ENCODE measurements around the gene SELENOP. TPM values are rescaled to one million over a fixed set of nuclear protein-coding genes. Genes with fewer than 3 reads are reported as not detected.

The SELENOP gene
- total RNA-seq, 1 experiment from 2014 or later, result 8.5 TPM

GRCh38 chr5:42784132-42784531, 27.6 kb downstream of the SELENOP start:
- H3K9me3 Mint-ChIP-seq, result peaks cover 25 to 26% of the 10 kb centered on the region in 2 experiments
- no peak overlapping the region for H3K56ac ChIP-seq (ENCODE audit: insufficient read length, low read depth, low read length)
- H3T11ph ChIP-seq (ENCODE audit: low read length), result no peak overlapping the region
- no peak overlapping the region for H3K18ac ChIP-seq (ENCODE audit: insufficient read length, low read depth, low read length)
- no peak overlapping the region for H3K14ac ChIP-seq (ENCODE audit: insufficient read depth, low read length)
- no peak overlapping the region for H4K91ac ChIP-seq (ENCODE audit: insufficient read length, low read depth, low read length)
- no peak overlapping the region for H2BK12ac ChIP-seq (ENCODE audit: insufficient read length, low read depth, low read length)
- H3K27me3 ChIP-seq (ENCODE audit: insufficient read depth, low read length), result no peaks in the 10 kb centered on the region
- H3K4me2 ChIP-seq (ENCODE audit: insufficient read depth, insufficient read length, low read length), result no peak overlapping the region
- no peak overlapping the region for H3K9ac ChIP-seq (ENCODE audit: extremely low read depth, insufficient read length, low read length)
- no peak overlapping the region for H2BK15ac ChIP-seq (ENCODE audit: low read depth, low read length)
- no peaks in the 10 kb centered on the region for H3K79me1 ChIP-seq (ENCODE audit: insufficient read depth, low read depth, low read length, poor library complexity, severe bottlenecking)
- H2AFZ ChIP-seq (ENCODE audit: low read length), result no peak overlapping the region
- no peaks in the 10 kb centered on the region for H3K79me2 ChIP-seq (ENCODE audit: insufficient read depth, low read length)
- no peak overlapping the region for H2BK5ac ChIP-seq (ENCODE audit: insufficient read length, low read length)
- H4K20me1 ChIP-seq (ENCODE audit: control insufficient read depth, insufficient read depth, insufficient read length), result no peaks in the 10 kb centered on the region
- H3K23ac ChIP-seq (ENCODE audit: insufficient read length, low read depth, low read length), result no peak overlapping the region
- no peak for TF ChIP-seq CTCF (conservative IDR thresholded peaks at IDR 0.05)
- no peak overlapping the region for H3K27ac ChIP-seq (ENCODE audit: insufficient read length, low read depth, low read length)
- H3K36me3 Mint-ChIP-seq (ENCODE audit: insufficient read depth in 1 of 3, low read depth in 3 of 3), result peaks cover 0 to 26% (median 1%) of the 10 kb centered on the region in 3 experiments; a peak in 6 of 7 replicates
- no peak overlapping the region for H2BK20ac ChIP-seq (ENCODE audit: low read depth, low read length, poor library complexity, severe bottlenecking)
- no peak overlapping the region for H2BK120ac ChIP-seq (ENCODE audit: low read depth, low read length, poor library complexity, severe bottlenecking)
- H3K9me3 ChIP-seq (ENCODE audit: control insufficient read depth, low read depth, low read length), result no peaks in the 10 kb centered on the region
- H3K4me3 Mint-ChIP-seq, result no peak overlapping the region
- H4K5ac ChIP-seq (ENCODE audit: insufficient read length, low read depth, low read length), result no peak overlapping the region
- no peak for DNase-seq
- H2AK5ac ChIP-seq (ENCODE audit: insufficient read length, low read length), result no peak overlapping the region
- H3K4me1 Mint-ChIP-seq, result peaks cover 0 to 4% of the 10 kb centered on the region in 2 experiments; a peak in 2 of 4 replicates
- no peaks in the 10 kb centered on the region for H3K23me2 ChIP-seq (ENCODE audit: insufficient read length, low read depth, low read length, poor library complexity, severe bottlenecking)
- H3K4me1 ChIP-seq (ENCODE audit: insufficient read depth, low read length), result no peaks in the 10 kb centered on the region
- no peaks in the 10 kb centered on the region; the same call in none of the 2 replicates for H3K27me3 Mint-ChIP-seq (ENCODE audit: low read depth)
- no peak overlapping the region for H4K8ac ChIP-seq (replicated peaks; ENCODE audit: insufficient read length, low read depth, low read length)
- no CpG with 5 or more reads among the region's 1 CpG for WGBS (ENCODE audit: extremely low coverage, insufficient read length, low lambda C conversion rate)
- no peak overlapping the region for H3K27ac Mint-ChIP-seq
- H3K4ac ChIP-seq (ENCODE audit: low read depth, low read length), result no peak overlapping the region
